ENCODE measurements around the gene SP5. TPM values are rescaled to one million over a fixed set of nuclear protein-coding genes. Genes with fewer than 3 reads are reported as not detected.

Gene SP5
- total and polyA plus RNA-seq, 2 of the 4 experiments (the other 2 are of a cell fraction), result not detected

DNA sequence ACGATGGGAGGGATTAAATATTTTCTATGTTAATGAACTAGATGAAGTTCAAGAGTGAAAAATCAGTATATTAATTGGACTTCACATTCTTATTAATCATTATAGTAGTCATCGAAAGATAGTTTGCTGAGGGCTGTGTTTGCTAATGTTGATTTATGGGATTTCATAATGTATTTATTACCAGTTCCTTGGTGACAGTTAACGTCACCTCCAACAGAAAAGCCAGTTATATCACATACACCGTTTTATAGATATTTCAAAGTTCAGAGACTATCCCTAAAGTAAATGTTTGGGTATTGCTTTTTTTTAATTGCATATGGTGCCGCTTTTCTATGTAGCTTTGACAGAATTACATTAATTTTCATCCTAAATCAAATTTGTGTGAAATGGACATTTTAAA lies 49.4 kb upstream of the SP5 start:
- ATAC-seq (ENCODE audit: low read depth) (no peak), DNase-seq (no peak)
- no peak overlapping the region for H3K23ac ChIP-seq (ENCODE audit: low read depth, low read length)
- no peak overlapping the region for H3K14ac ChIP-seq (replicated peaks; ENCODE audit: low read depth, low read length)
- no peak overlapping the region for H2BK120ac ChIP-seq (ENCODE audit: low read depth, low read length)
- no peaks in the 10 kb centered on the region for H3K4me1 ChIP-seq (ENCODE audit: control insufficient read depth, insufficient read depth, low read length)
- no peak overlapping the region for H2AK5ac ChIP-seq (ENCODE audit: low read depth, low read length)
- H3K4me3 ChIP-seq (ENCODE audit: insufficient read depth, low read depth, low read length), result no peak overlapping the region
- no peaks in the 10 kb centered on the region for H3K9me3 ChIP-seq (ENCODE audit: control insufficient read depth, insufficient read depth, low read length)
- no peaks in the 10 kb centered on the region for H3K36me3 ChIP-seq (ENCODE audit: control insufficient read depth, insufficient read depth, low read length)
- H3K27me3 ChIP-seq (ENCODE audit: control insufficient read depth, insufficient read depth, low read length), result no peaks in the 10 kb centered on the region
- H3K4me2 ChIP-seq (ENCODE audit: low read depth, low read length), result no peak overlapping the region
- TF ChIP-seq MAZ (IDR thresholded peaks at IDR 0.05; ENCODE audit: borderline replicate concordance, low read depth, low read length) (no peak), NFE2L2 (IDR thresholded peaks at IDR 0.05; ENCODE audit: low read depth, low read length) (no peak), RFX5 (IDR thresholded peaks at IDR 0.05; ENCODE audit: low read depth, low read length) (no peak), RCOR1 (IDR thresholded peaks at IDR 0.05; ENCODE audit: insufficient replicate concordance, low read length) (no peak), RAD21 (IDR thresholded peaks at IDR 0.05; ENCODE audit: low read length) (no peak)
- WGBS, 2 experiments (ENCODE audit: extremely low coverage in 2 of 2, insufficient read length in 1 of 2), result 100% methylated on average over 1 of the region's 5 CpGs; no CpG with 5 or more reads in 1 of the 2 experiments
- CTCF ChIA-PET, result no interaction called here
- H4K20me1 ChIP-seq (ENCODE audit: insufficient read depth, low read length), result no peaks in the 10 kb centered on the region
- H4K91ac ChIP-seq (ENCODE audit: insufficient read depth, low read depth, low read length), result no peak overlapping the region
- POLR2A ChIA-PET (ENCODE audit: unreplicated experiment), result no interaction called here
- H4K8ac ChIP-seq (ENCODE audit: low read depth in 2 of 2, low read length in 2 of 2), result no peak overlapping the region
- no peak overlapping the region for H4K5ac ChIP-seq (ENCODE audit: low read depth, low read length)
- no peak overlapping the region for H3K9ac ChIP-seq (ENCODE audit: low read depth, low read length)
- no peak overlapping the region for H2AFZ ChIP-seq (replicated peaks; ENCODE audit: low read length, poor library complexity)
- no peak overlapping the region for H2BK15ac ChIP-seq (ENCODE audit: low read depth, low read length)
- in situ Hi-C loops (cut with MboI; ENCODE audit: low sequenced_read_pairs) (no loop called here), intact Hi-C loops (cut with micrococcal nuclease) (no loop called here), dilution Hi-C loops (cut with HindIII; ENCODE audit: low sequenced_read_pairs, unreplicated experiment) (no loop called here)
- H3K18ac ChIP-seq (ENCODE audit: low read depth, low read length), result no peak overlapping the region
- no peak overlapping the region for H2BK5ac ChIP-seq (ENCODE audit: low read depth, low read length, poor library complexity, severe bottlenecking)
- no peak overlapping the region for H3K27ac ChIP-seq (ENCODE audit: insufficient read depth, low read length)
- H3K4ac ChIP-seq (ENCODE audit: low read depth, low read length), result no peak overlapping the region
- H3K9me1 ChIP-seq (ENCODE audit: insufficient read depth, low read length), result no peaks in the 10 kb centered on the region
- no peak overlapping the region for H2AK9ac ChIP-seq (replicated peaks; ENCODE audit: low read depth, low read length, poor library complexity)
- no TSS peak for BruUV-seq (replicated peaks)
- H3K79me1 ChIP-seq (ENCODE audit: low read depth in 1 of 2, low read length in 2 of 2), result no peaks in the 10 kb centered on the region
- no peak overlapping the region for H2BK20ac ChIP-seq (ENCODE audit: low read depth, low read length)
- no peak overlapping the region for H3K56ac ChIP-seq (ENCODE audit: extremely low read depth, insufficient read depth, low read length)
